GM12801 (cell line): ENCODE results near the gene XPO4.

Experiments used
- TF ChIP-seq, protein P1 (sequence below): IDR thresholded peaks from one replicate; pipeline ENCODE4 v1.5.1; 2011; ENCODE audit warnings: control low read depth; ENCODE audit not compliant: insufficient read length; ENCODE audit errors: extremely low read depth

The XPO4 gene

DNA sequence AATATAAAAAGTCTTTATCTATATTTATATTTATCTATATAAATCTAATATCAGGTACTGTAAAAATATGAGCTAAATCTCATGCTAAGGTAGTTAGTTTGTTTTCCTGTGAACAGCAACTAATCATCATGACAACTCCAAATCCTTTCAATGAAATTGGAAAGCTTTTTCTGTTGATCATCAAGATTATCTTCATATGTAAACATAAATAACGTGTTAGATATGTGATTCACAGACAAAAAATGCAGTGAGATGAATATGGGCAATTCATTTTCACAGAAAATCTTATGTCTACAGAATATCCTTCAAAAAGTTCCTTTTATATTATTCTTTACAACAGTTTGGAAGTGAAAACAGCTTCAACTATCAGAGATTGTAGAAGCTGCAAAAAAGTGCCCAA, 87.1 kb downstream of the XPO4 start:
- TF ChIP-seq, protein P1, sequence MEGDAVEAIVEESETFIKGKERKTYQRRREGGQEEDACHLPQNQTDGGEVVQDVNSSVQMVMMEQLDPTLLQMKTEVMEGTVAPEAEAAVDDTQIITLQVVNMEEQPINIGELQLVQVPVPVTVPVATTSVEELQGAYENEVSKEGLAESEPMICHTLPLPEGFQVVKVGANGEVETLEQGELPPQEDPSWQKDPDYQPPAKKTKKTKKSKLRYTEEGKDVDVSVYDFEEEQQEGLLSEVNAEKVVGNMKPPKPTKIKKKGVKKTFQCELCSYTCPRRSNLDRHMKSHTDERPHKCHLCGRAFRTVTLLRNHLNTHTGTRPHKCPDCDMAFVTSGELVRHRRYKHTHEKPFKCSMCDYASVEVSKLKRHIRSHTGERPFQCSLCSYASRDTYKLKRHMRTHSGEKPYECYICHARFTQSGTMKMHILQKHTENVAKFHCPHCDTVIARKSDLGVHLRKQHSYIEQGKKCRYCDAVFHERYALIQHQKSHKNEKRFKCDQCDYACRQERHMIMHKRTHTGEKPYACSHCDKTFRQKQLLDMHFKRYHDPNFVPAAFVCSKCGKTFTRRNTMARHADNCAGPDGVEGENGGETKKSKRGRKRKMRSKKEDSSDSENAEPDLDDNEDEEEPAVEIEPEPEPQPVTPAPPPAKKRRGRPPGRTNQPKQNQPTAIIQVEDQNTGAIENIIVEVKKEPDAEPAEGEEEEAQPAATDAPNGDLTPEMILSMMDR: no peak

DNA sequence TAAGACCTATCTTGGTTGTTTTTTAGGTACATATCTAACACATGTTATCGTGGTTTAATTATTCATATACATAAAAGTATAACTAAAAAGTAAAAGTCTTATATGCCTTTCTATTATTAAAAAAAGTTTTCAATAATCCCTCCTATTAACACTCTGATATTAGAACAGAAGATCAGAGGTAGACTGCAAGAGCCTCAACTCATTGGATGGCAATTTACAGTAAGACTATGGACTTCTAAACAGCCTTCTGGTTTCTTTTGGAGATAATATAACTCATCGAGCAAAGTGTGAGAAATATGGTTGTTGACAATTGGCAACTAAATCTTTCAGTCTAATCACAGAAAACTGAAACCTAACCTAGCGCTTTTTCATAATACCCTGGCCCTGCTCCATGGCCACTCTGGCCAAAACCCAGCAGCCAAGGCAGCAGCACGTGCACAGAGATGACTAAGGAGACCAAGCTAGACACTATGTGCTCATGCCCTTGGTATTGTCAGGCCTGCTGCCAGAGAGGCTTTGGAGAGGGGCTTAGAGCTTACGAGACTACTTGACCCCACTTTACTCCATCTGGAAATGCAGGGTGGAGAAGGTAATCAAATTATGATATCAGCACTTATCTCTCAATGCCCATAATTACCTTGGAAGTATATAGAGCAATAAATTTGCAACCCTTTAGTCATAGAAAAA, 88.2 kb downstream of the XPO4 start:
- TF ChIP-seq, protein P1: no peak

GRCh38 chr13:20812890-20813289, 89.7 kb downstream of the XPO4 start:
- TF ChIP-seq, protein P1: no peak

DNA sequence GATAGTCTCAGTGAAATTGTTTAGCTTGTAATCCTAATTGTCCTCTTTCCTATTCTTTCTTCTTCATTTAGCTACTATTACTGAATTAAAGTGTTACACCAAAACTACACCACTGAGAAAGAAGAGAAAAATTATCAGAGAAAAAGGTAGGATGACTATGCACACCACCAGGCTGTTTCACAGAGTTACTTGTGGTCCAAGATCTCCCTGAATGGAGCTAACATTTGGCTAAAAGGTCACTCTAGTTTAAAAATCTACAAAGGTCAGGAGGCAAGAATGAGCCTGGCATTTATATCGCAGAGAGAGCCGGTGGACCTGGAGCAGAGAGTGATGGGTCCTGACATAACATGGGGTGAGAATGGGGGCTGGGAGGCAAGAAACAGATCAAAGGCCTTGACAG, 91.7 kb downstream of the XPO4 start:
- TF ChIP-seq, protein P1: no peak

- TF ChIP-seq, protein P1: no peak
Measured at GRCh38 chr13:20808874-20809273, 93.7 kb downstream of the XPO4 start.

DNA sequence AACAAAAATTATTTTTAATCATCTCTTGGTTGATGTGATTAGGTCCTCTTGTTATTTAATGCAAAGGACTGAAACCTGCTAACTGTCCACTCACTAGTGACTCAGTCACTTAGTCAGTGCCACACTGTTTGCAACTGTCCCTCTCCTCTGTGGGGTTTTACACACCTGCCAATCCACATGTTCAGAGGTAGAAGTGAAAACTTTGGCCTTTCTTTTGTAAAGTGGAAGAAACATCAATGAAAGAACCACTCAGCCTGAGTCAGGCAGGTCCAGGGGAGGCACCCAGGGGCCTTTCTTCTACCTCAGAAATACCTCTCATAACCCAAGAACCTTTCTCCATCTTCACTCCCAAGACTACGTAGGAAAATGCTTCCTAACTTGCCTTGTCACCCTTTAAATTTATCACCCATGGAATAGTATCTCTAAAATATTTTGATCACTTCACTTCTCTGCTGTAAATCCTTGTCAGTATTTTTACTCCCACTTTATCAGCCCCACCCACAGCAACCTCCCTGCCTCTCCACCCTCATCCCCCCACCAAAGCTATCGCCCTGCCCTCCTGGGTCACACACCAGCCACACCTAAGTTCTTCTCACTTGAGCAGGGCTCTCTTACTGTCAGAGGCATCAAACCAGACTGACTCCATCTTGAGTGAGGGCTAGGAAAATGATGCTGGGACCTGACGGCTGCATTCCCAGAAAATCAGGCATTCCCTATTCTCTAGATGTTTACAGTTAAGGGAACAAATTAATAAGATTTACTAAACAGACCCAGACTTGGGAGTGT, 99.2 kb downstream of the XPO4 start:
- TF ChIP-seq, protein P1: no peak

GRCh38 chr13:20801707-20802106, 100.8 kb downstream of the XPO4 start:
- TF ChIP-seq, protein P1: no peak
